GM19455 (cell line): ENCODE measurements around the gene FCRL6.

Source experiments
- ATAC-seq: cut with Tn5 transposase; IDR thresholded peaks from one replicate; pipeline ENCODE4 v1.9.1; 2021; ENCODE audit not compliant: unreplicated experiment

FCRL6 gene

DNA sequence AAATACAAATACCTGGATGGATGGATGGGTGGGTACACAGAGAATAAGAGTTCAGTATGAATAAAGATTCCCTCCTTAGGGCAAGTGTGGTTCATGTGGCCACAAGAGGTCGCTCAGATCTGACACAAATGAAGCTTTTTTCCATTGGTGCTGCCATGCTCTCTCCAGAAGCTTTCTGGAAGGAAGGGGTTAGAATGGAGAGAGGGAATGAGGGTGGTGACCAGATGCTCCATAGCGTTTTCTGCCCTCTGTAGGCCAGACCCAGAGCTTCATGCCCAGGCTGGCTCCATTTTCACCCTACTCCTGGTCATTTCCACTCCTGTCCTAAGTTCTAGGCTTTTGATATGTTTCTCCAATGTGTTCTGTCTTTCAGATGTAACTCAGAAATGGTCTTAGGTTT, 3.3 kb upstream of the FCRL6 start:
- ATAC-seq = no peak

DNA sequence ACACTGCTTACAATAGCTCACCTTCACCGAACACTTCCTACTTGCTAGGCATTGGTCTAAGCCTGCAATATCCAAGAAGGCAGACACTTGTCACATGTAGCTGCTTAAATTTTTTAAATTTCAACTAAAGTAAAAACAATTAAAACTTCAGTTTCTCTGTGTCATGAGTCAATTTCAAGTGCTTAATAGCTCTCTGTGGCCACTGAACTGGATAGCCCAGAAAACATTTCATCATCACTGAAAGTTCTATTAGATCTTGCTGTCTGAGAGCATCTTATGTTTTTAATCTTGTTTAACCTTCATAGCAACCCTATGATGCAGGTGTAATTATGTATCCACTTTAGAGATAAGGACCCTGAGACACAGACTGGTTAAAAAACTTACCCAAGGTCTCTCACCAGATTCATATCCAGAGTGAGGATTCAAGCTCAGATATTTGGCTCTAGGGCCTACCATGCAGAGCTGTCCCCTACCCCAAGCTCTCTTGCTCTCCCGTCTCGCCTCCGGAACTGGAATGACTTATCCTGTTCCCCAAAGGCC, 2.6 kb upstream of the FCRL6 start:
- no peak for ATAC-seq

DNA sequence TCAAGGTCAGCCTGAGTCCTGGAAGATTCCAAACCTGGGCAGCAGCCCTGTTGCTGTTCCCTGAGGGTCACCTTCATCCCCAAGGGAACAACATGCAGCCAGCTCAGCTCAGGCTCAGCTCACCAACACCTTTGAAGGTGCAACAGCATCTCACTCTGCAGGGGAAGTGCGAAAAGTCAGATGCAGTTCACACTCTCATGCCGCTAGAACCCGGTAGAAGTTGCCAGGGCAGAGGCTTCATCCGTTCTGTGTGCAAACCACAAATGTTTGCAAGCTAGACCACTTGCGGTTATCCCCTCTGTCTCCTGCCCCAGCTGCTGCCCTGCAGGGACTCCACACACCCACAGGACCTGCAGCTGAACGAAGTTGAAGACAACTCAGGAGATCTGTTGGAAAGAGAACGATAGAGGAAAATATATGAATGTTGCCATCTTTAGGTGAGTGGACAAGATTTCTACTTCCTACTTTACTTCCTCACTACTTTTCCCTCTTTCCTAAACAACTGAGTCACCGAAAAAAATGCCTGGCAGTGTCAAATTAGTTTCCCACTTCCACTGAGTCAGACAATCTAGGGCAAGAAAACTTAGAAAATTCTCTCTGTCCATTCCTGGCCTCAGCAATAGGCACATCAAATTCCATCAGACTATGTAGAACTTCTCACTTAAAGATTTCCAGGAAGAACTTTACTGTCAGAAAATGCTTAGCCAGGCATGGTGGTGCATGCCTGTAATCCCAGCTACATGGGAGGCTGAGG, 1.8 kb upstream of the FCRL6 start:
- no peak for ATAC-seq

DNA sequence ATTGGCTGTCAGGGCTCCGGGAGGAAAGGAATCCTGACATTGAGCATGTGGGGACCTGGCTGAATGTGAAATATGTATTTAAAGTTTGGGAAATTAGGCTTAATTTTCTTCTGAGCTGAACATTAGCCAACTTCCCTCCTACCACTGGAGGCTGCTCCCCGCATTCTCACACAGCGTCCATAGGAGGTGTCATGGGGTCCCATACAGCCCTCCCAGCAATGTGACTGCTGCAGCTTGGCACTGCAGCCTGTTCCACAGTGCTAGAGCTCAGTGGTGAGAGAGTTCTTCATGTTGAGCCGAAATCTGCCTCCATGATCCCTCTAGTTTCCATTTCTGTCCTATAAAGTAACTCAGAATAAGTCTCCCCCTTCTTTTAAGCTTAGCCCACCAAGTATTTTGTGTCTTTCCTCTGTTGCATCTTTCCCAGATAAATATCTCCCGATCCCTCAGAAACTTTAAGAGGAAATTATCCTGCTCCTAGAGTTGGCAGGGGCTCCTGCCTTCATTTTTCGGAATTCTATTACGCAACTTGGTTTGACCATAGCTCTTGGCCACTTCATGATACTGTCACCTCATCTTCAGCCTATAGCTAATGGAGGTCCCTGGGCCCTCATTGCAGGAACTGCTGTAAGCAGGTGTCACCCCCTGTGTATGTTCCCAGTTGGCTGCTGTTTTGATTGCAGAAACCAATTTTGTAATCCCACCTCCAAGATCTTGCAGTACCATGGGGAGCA, 2.0 kb downstream of the FCRL6 start:
- no peak for ATAC-seq

DNA sequence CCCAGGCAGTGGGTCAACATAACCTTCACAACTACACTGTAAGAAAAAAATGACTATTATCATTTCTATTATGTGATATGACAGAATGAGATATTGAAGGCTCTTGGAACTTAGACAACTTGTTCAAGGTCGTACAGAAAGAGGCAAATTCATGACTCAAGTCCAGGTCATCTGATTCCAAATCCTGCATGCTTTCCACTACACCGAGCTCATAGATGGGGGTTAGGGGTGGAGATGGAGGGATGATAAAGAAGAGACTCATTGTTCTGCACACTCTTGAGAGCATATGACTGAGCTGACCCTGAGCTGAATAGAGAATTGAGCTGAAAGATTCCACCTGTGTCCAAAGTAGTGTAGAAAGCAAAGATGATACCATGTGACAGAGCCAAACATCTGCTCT, 2.8 kb downstream of the FCRL6 start:
- ATAC-seq = no peak

DNA sequence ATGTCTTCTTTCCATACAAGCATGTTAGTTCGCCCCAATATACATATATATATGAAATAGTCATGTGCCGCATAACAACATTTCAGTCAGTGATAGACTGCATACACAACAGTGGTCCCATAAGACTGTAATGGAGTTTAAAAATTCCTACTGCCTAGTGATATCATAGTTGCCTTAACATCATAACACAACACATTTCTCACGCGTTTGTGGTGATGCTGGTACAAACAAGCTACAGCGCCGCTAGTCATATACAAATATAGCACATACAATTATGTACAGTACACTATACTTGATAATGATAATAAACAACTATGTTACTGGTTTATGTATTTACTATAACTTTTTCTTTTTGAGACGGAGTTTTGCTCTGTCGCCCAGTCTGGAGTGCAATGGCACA, 13.8 kb downstream of the FCRL6 start:
- no peak for ATAC-seq

DNA sequence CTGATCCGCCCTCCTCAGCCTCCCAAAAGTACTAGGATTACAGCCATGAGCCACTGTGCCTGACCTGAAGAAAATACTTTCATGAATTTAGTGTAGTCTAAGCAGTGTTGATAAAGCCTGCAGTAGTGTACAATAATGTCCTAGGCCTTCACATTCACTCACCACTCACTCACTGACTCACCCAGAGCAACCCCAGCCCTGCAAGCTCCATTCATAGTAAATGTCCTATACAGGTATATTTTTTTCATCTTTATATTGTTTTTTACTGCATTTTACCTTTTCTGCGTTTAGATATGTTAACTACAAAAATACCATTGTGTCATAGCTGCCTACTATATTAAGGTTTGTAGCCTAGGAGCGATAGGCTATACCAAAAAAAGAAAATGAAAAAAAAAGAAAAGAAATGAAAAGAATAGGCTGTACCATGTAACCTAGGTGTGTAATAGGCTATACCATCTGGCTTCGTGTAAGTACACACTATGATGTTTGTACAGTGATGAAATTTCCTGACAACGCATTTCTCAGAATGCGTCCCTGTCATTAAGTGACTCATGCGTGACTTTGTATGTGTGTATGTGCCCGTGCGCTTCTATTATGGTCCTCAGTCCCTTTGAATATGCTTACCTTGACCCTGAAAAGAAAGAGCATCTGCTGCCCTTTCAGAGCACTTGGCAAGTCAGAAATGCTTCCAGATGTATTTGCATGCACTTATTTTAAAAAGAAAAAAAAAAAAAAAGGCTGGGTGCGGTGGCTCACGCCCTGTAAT, 15.3 kb downstream of the FCRL6 start:
- ATAC-seq = no peak

DNA sequence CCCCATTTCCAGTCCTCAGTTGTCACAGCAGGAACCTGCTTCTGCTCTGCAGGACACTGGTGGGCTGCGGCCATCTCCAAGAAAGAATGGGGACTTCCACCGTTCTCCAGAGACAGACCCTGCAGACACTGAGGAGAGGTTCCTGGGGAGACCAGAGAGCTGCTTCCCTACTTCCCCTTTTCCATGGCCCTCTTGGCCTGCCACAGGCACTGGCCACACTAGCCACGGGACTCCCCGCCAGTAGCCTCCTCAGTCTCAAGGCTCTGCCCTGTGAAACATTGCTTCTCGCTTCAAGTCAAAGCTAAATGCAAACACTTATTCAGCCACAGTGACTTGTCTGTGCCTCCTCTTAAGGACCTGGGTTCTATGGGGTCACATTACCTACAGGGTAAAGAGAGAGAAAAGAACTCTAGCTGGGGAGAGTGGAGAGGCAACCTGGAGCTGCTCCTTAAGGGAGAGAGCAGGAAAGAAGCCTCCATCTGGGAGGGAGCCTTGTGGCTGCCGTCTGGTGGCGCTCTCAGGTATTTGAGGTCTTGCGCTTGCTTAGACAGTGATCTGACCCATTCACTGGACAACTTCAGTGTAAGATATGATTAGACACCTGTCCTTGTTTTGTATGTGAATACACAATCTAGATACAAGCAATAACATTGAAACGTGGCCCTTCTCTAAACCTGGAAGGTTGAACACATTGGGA, 19.2 kb downstream of the FCRL6 start:
- ATAC-seq = peak; percentile 75

DNA sequence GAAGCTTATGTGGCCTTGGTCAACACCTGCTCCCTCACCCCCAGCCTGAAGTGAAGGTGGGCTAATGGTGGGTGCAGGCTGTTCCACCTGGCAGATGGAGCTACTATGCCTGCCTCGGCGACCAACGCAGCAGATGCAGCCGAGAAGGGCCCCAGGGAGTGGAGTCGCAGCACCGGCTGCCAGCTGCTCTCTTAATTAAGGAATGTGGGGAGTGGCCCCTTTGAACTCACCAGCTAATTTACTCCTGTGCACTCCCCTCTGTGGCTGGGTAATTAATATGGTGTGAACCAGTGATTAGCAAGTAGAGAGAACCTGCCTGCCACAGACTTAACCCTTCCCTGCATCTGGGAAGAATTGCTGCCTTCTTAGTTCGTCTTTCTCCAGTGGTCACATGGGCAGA, 21.2 kb downstream of the FCRL6 start:
- no peak for ATAC-seq

DNA sequence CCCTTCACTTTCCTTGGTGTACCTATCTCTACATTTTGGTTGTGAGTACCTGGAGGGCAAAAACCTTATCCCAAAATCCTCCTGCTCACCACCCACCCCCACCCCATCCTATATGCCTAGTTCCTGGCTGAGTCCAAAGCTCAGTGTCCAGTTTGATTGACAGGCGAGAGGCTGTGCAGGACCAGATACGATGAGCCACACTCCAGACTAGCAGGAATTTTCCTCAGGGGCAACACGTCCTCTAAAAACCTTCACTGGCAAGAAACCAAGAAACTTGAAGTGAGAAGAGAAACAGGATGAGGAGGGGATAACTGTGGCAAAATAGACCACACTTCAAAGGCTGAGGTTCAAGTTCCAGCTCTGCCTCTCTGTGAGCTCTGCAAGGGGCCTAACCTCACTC, 23.4 kb downstream of the FCRL6 start:
- no peak for ATAC-seq

DNA sequence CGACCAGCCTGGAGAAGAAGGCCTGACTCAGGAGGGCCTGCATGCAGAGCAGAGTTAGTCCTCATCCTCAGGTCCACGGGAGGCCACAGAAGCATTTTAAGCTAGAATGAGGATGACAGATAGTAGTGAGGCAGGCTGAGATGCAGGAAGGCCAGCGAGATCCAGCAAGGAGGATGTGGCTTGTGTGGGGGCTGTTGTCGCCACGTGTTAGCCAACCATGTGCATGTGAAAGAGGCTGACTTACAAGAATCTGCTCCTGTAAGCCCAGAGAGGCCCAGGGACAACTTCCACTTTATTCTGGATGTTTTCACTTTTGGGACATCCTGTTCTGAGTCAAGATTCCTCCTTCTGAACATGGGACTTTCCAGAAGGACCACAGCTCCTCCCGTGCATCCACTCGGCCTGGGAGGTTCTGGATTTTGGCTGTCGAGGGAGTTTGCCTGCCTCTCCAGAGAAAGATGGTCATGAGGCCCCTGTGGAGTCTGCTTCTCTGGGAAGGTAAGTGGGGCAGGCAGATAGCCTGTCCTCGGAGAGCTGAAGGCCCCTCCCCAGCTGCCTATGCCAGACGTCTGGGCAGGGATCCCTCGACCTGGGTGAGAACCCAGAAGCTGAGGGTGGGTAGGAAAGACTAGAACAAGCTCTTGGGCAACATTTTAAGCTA, 24.4 kb downstream of the FCRL6 start, which contains the start of gene SLAMF8:
TSS of gene SLAMF8 (plus strand) at position 433 of the 661 bp plus-strand sequence. CDS start at position 459, 26 bp downstream.
- ATAC-seq = no peak

DNA sequence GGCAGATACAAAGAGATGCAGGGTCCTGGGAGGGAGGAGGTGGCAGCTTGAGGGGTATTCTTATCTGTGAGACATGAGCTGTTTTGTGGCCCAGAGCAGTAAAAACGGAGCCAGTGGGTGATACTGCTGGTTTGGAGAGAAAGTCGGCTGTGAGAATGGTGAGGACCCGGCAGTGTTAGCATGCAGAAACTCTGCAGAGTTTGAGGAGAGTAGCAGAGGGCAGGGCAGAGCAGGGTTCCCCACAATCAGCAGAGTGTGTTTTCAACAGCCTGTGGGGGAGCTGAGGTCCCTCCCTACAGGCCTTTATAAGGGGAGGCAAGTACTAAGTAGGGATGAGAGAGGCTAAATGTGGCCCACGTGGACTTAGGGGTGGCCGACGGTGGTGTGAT, 24.9 kb downstream of the FCRL6 start:
- no peak for ATAC-seq

DNA sequence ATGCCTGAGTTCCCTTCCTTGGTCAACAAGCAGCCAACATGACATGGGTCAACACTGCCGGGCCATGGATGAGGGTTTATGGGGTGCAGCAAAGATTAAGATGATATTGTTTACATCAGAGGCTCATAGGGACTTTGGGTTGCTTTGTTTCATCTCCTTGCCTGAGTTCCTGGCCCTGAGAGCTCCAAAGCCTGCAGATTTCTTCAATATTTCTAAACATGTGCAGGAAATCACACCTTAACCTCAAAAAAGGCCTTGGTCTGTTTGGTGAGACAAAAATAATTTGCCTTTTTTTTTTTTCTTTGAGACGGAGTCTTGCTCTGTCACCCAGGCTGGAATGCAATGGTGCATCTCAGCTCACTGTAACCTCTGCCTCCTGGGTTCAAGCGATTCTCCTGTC, 25.4 kb downstream of the FCRL6 start:
- no peak for ATAC-seq

DNA sequence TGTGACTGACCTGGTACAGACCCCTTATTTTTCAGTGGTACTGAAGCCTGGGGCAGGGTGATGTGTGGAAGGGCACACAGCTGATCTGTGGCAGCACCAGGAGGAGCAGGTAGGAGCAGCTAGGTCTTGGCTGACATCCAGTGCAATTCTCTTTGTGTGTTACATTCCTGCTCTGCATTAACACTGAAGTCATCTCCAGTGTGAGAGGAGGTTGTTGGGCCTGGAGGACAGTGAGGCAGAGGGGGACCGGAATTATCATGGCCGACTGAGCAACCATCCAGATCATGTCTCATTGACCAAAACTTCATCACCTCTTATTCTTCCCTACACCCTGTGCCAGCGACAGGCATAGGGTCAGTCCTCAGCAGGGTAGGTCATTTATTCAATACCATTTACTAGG, 26.0 kb downstream of the FCRL6 start:
- no peak for ATAC-seq

DNA sequence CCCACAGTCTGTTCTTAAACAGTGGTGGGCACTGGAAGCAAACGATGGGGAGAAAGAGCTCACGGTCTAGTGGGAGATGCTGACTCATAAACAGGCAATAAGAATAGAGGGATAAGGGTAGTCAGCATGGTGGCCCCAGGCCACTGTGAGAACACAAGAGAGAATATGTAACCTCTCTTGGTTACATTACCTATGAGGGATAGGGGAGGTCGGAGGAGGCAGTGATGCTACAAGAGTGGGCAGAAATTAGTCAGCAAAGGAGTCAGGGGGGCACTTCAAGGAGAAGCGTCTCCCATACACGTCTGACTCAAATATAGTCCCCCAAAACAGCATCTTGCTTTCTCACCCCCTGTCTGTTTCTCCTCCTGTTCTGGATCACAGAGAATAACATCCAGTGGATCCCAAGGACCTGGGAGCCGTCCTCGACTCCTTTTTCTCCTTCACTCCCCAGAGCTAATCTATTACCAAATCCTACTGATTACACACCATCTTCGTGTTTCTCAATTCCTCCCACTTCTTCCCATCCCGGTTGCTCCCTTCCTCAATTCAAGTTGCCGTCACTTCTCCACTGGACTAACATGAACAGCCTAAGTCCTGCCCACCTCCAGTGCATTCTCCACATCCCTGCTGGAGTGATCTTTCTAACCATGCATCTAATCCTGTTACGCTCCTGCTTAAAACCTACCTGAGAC, 26.6 kb downstream of the FCRL6 start:
- no peak for ATAC-seq

DNA sequence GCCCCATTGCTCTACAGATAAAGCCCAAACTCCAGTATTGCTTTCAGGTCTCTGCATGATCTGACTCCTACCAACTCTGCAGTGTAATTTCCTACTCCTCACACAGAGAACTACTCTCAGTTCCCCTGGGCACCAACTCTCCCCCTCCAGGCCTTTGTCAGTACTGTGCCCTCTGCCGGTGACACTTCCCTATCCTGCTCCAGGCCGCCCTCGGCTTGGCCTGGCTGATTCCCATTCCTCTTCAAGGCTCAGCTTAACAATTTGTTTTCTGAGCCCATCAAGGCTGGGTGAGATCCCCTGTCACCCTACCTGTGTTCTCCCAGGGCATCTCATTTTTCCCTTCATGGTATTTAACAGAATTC, 27.1 kb downstream of the FCRL6 start:
- ATAC-seq = peak; percentile 71

DNA sequence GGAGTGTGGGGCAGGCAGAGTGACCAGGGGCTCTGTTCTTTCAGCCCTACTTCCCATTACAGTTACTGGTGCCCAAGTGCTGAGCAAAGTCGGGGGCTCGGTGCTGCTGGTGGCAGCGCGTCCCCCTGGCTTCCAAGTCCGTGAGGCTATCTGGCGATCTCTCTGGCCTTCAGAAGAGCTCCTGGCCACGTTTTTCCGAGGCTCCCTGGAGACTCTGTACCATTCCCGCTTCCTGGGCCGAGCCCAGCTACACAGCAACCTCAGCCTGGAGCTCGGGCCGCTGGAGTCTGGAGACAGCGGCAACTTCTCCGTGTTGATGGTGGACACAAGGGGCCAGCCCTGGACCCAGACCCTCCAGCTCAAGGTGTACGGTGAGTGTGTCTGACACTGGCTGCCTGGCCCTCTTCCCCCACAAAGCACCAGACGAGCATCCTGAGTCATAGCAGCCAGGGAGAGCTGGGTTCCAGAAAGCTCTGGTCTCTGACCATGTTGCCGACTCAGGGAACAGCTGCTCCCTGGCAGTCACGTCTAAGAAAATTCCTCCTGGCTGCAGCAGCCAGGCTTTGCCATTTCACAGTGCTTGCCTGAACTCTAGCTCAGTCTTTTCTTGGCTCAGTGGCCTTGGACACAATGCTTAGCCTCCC, 27.8 kb downstream of the FCRL6 start:
- no peak for ATAC-seq

DNA sequence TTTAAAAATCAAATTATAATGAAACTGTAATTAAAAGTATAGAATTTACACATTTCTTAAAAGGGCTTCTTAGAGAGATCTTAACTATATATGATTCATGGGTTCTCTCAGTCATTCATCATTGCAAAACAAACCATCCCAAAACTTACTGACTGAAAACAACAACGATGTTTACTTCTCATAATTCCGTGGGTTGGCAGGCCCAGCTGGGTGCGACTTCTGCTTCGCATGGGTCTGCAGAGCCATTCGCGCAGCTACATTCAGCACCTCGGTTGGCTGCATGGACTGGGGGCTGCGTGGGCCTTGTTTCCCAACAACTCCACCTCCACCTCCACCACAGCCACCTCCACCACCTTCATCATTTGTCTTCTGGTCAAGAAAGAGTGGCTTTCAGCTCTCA, 28.6 kb downstream of the FCRL6 start:
- ATAC-seq = no peak

DNA sequence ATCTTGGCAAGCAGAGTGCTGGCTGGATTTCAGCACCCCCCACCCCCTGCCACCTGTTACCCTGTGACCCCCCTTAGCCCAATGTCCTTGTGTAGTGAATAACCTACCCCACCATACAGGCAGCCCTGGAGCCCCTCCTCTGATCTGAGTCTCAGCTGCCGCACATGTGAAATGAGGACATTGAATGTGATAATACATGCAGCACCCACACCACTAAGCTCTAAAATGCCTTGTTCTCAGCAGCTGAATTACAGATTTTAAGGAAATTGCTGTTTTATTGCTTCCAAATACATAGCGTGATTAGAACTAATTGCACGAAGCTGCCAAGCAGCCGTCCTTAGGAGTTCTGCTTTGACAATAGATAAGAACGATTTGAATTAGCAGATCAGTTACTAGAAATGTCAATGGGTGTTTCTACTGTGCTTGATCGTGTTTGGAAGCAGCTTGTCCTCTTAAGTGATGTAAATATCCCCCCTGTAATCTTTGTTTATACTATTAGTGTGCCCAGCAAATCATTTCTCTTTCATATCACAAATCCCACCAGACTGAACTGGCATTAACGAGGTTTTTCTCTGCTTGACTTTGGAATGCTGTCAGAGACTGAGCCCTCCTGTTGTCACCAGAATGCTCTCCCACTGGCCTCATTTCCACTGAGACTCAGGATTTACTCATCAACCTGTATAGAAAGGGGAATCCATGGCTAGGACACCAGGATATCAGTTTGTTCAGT, 29.4 kb downstream of the FCRL6 start:
- no peak for ATAC-seq
